ENCODE data around the gene XG. TPM values are rescaled to one million over a fixed set of nuclear protein-coding genes. Genes with fewer than 3 reads are reported as not detected.

Gene XG
- total and polyA plus RNA-seq, 2 donors (not counting 1 experiment from before 2014, with no cell fraction given): 3.6 to 4.1 TPM

DNA sequence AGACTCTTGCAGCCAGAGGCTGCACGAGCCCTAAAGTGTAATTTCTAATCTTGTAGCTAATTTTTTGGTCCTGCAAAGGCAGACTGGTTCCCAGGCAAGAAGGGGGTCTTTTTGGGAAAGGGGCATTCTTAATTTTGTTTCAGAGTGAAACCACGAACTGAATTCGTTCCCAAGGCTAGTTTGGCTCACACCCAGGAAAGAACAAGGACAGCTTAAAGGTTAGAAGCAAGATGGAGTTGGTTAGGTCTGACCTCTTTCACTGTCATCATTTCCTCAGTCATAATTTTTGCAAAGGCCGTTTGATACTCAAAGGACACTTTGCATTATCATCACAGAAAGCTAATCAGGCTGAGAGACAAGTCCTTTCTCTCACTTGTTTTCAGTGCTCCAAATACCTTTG lies 30.9 kb downstream of the XG start:
- no peak overlapping the region for H3K4me2 ChIP-seq (ENCODE audit: extremely low read depth, insufficient read depth, low read length)
- H3K27ac ChIP-seq (ENCODE audit: insufficient read depth, low read length): no peak overlapping the region
- TF ChIP-seq, protein P1, sequence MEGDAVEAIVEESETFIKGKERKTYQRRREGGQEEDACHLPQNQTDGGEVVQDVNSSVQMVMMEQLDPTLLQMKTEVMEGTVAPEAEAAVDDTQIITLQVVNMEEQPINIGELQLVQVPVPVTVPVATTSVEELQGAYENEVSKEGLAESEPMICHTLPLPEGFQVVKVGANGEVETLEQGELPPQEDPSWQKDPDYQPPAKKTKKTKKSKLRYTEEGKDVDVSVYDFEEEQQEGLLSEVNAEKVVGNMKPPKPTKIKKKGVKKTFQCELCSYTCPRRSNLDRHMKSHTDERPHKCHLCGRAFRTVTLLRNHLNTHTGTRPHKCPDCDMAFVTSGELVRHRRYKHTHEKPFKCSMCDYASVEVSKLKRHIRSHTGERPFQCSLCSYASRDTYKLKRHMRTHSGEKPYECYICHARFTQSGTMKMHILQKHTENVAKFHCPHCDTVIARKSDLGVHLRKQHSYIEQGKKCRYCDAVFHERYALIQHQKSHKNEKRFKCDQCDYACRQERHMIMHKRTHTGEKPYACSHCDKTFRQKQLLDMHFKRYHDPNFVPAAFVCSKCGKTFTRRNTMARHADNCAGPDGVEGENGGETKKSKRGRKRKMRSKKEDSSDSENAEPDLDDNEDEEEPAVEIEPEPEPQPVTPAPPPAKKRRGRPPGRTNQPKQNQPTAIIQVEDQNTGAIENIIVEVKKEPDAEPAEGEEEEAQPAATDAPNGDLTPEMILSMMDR (conservative IDR thresholded peaks at IDR 0.05 in 1 of 2, IDR thresholded peaks at IDR 0.05 in 1 of 2; ENCODE audit: low read depth in 1 of 2, low read length in 2 of 2): no peak
- no peak for TF ChIP-seq EZH2 (IDR thresholded peaks at IDR 0.05; ENCODE audit: low read length, missing control alignments)
- H3K79me2 ChIP-seq (ENCODE audit: control insufficient read depth, insufficient read depth, low read length): no peaks in the 10 kb centered on the region
- H4K20me1 ChIP-seq (ENCODE audit: control insufficient read depth, extremely low read depth, insufficient read depth, low read length): no peaks in the 10 kb centered on the region
- no peak overlapping the region for H3K4me3 ChIP-seq (replicated peaks in 1 of 4; ENCODE audit: control extremely low read depth in 1 of 4, insufficient read depth in 1 of 4, low read depth in 3 of 4, low read length in 4 of 4)
- H2AFZ ChIP-seq (ENCODE audit: low read length): no peak overlapping the region
- H3K9ac ChIP-seq (ENCODE audit: insufficient read depth, low read length): no peak overlapping the region
- DNase-seq (ENCODE audit: low read depth in 2 of 2): no peak
- no peaks in the 10 kb centered on the region for H3K9me3 ChIP-seq (ENCODE audit: control insufficient read depth, insufficient read depth, low read depth, low read length)
- no peaks in the 10 kb centered on the region for H3K27me3 ChIP-seq (ENCODE audit: control insufficient read depth, insufficient read depth, low read length)
- no peaks in the 10 kb centered on the region for H3K4me1 ChIP-seq (ENCODE audit: control insufficient read depth, extremely low read depth, insufficient read depth, low read length)
- H3K36me3 ChIP-seq (ENCODE audit: control insufficient read depth, insufficient read depth, low read length): no peaks in the 10 kb centered on the region

DNA sequence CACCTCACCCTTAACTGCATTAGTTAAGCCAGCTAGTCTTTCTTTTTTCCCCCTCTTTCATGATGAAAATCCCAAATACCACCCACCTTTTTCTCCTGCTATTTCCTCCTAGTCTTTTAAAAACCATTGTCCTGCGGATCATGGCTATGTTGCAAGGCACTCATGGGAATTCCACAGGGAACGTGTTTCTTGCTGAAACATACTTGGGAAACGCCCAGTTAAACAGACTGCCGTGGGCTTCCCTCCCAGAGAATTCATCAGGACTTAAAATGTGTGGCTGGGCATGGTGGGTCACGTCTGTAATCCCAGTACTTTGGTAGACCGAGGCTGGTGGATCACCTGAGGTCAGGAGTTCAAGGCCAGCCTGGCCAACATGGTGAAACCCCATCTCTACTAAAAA lies 32.2 kb downstream of the XG start:
- Histone ChIP-seq H3K27ac (ENCODE audit: insufficient read depth, low read length) (no peak overlapping the region), H3K36me3 (ENCODE audit: control insufficient read depth, insufficient read depth, low read length) (no peaks in the 10 kb centered on the region), H2AFZ (ENCODE audit: low read length) (no peak overlapping the region), H3K4me1 (ENCODE audit: control insufficient read depth, extremely low read depth, insufficient read depth, low read length) (no peaks in the 10 kb centered on the region), H3K4me2 (ENCODE audit: extremely low read depth, insufficient read depth, low read length) (no peak overlapping the region), H3K9ac (ENCODE audit: insufficient read depth, low read length) (no peak overlapping the region), H3K27me3 (ENCODE audit: control insufficient read depth, insufficient read depth, low read length) (no peaks in the 10 kb centered on the region), H3K9me3 (ENCODE audit: control insufficient read depth, insufficient read depth, low read depth, low read length) (no peaks in the 10 kb centered on the region), H4K20me1 (ENCODE audit: control insufficient read depth, extremely low read depth, insufficient read depth, low read length) (no peaks in the 10 kb centered on the region), H3K4me3 (replicated peaks in 1 of 4; ENCODE audit: control extremely low read depth in 1 of 4, insufficient read depth in 1 of 4, low read depth in 3 of 4, low read length in 4 of 4) (no peak overlapping the region), H3K79me2 (ENCODE audit: control insufficient read depth, insufficient read depth, low read length) (no peaks in the 10 kb centered on the region)
- no peak for TF ChIP-seq EZH2 (IDR thresholded peaks at IDR 0.05; ENCODE audit: low read length, missing control alignments)
- TF ChIP-seq, protein P1 (conservative IDR thresholded peaks at IDR 0.05 in 1 of 2, IDR thresholded peaks at IDR 0.05 in 1 of 2; ENCODE audit: low read depth in 1 of 2, low read length in 2 of 2): no peak
- no peak for DNase-seq (ENCODE audit: low read depth in 2 of 2)

DNA sequence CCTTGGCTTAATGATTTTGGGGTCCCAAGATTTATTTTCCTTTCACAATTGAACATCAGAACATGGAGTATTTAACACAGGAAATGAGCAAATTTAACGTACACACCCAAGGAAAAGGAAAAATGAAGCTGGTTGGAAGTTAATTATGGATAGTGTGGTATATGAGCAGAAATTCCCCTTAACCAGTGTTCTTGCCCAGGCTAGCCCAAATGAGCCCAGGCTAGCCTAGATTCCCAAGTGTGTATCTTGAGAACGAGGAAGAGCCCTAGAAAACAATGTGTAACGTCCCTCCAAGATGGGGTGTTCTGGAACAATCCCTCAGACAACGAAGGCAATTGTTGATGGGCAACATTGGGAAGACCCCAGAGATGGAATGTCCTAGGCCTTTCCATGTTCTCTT lies 33.7 kb downstream of the XG start:
- H2AFZ ChIP-seq (ENCODE audit: low read length): no peak overlapping the region
- H3K9me3 ChIP-seq (ENCODE audit: control insufficient read depth, insufficient read depth, low read depth, low read length): no peaks in the 10 kb centered on the region
- H3K4me1 ChIP-seq (ENCODE audit: control insufficient read depth, extremely low read depth, insufficient read depth, low read length): no peaks in the 10 kb centered on the region
- DNase-seq (ENCODE audit: low read depth in 2 of 2): no peak
- no peaks in the 10 kb centered on the region for H3K36me3 ChIP-seq (ENCODE audit: control insufficient read depth, insufficient read depth, low read length)
- H3K4me3 ChIP-seq (replicated peaks in 1 of 4; ENCODE audit: control extremely low read depth in 1 of 4, insufficient read depth in 1 of 4, low read depth in 3 of 4, low read length in 4 of 4): no peak overlapping the region
- H3K27me3 ChIP-seq (ENCODE audit: control insufficient read depth, insufficient read depth, low read length): no peaks in the 10 kb centered on the region
- H4K20me1 ChIP-seq (ENCODE audit: control insufficient read depth, extremely low read depth, insufficient read depth, low read length): no peaks in the 10 kb centered on the region
- H3K9ac ChIP-seq (ENCODE audit: insufficient read depth, low read length): no peak overlapping the region
- no peak overlapping the region for H3K27ac ChIP-seq (ENCODE audit: insufficient read depth, low read length)
- no peaks in the 10 kb centered on the region for H3K79me2 ChIP-seq (ENCODE audit: control insufficient read depth, insufficient read depth, low read length)
- H3K4me2 ChIP-seq (ENCODE audit: extremely low read depth, insufficient read depth, low read length): no peak overlapping the region
- TF ChIP-seq EZH2 (IDR thresholded peaks at IDR 0.05; ENCODE audit: low read length, missing control alignments): no peak
- TF ChIP-seq, protein P1 (conservative IDR thresholded peaks at IDR 0.05 in 1 of 2, IDR thresholded peaks at IDR 0.05 in 1 of 2; ENCODE audit: low read depth in 1 of 2, low read length in 2 of 2): no peak

All from fibroblast of lung (primary cell).